Heart right ventricle (tissue), 16 donors: ENCODE data around the gene LDLRAD4. TPM values are rescaled to one million over a fixed set of nuclear protein-coding genes. Genes with fewer than 3 reads are reported as not detected.
"Not testable (repeated sequence)": the region's sequence is repeated elsewhere in the genome, so short reads cannot be mapped to it uniquely, and the experiment has no call there.

Source experiments
- ATAC-seq, 8 donors: fragments of 200-7000 bp; cut with Tn5 transposase; one replicate each; pipeline ENCODE4 v1.9.1; 2020; ENCODE audit warnings: mild to moderate bottlenecking in 8 of 8, moderate library complexity in 8 of 8, moderate number of reproducible peaks in 1 of 8
- DNase-seq, 2 donors: peaks; one replicate each; pipeline ENCODE4 v3.0.0-alpha.2; 2020
- H3K27ac ChIP-seq, 10 donors: fragments of 200-600 bp; sonication (generic) in 2 of 10; one replicate each; pipeline versions ENCODE4 v1.5.0 to v1.8.0; 2020 to 2022; ENCODE audit warnings: mild to moderate bottlenecking in 3 of 10
- H3K27me3 ChIP-seq, 7 donors: fragments of 200-600 bp; one replicate each; pipeline ENCODE4 v1.8.0; 2021 to 2022; ENCODE audit warnings: mild to moderate bottlenecking in 2 of 7
- H3K36me3 ChIP-seq, 9 donors: fragments of 200-600 bp; sonication (generic) in 1 of 9; one replicate each; pipeline versions ENCODE4 v1.5.0 to v1.8.0; 2020 to 2022; ENCODE audit warnings: mild to moderate bottlenecking in 2 of 9
- H3K4me1 ChIP-seq, 9 donors: fragments of 200-600 bp; sonication (generic) in 1 of 9; one replicate each; pipeline versions ENCODE4 v1.5.0 to v1.8.0; 2020 to 2022; ENCODE audit warnings: mild to moderate bottlenecking in 4 of 9
- H3K4me3 ChIP-seq, 10 donors: fragments of 200-600 bp; sonication (generic) in 2 of 10; one replicate each; pipeline versions ENCODE4 v1.5.0 to v1.8.0; 2020 to 2022; ENCODE audit warnings: mild to moderate bottlenecking in 7 of 10, moderate library complexity in 2 of 10
- H3K9me3 ChIP-seq, 11 donors: fragments of 200-600 bp in 10 of 11; sonication (generic) in 2 of 11; one replicate each; pipeline versions ENCODE4 v1.5.0 to v1.8.0; 2013 to 2022; ENCODE audit warnings: mild to moderate bottlenecking in 2 of 11, control low read depth in 1 of 11, moderate library complexity in 1 of 11
- CTCF ChIP-seq, 9 donors: fragments of 200-600 bp; sonication (generic) in 2 of 9; IDR thresholded peaks; one replicate each; pipeline versions ENCODE4 v1.5.0 to v1.8.0; 2021 to 2022; ENCODE audit warnings: antibody characterized with exemption in 9 of 9, mild to moderate bottlenecking in 5 of 9, moderate library complexity in 1 of 9
- WGBS, 2 donors: extraction: QIAGEN DNeasy Blood & Tissue Kit; methylation state at CpG; one replicate each; pipeline ENCODE4 v1.1.7; 2013; ENCODE audit warnings: inconsistent platforms in 1 of 2; 5-methylcytosine and 5-hydroxymethylcytosine counted together
- intact Hi-C, 10 donors: fragments of 100-400 bp; cut with DNase I; formaldehyde crosslinking; loops; one replicate each; pipeline versions ENCODE4 v1.11.1 to v1.14.2; 2022
- polyA plus RNA-seq, 2 donors: library from polyadenylated mRNA; stranded (reverse); fragments of 200-250 nt; gene quantifications; one replicate each; pipeline ENCODE4 v1.2.3, GENCODE V29; 2013
- total RNA-seq, 10 donors: library from RNA; stranded (reverse); fragmentation: NEBNext Ultra II Directional in 3 of 10; extraction: Animal tissue kit (Norgen Biotek cat#: 25700) in 3 of 10; gene quantifications; one replicate each; pipeline versions ENCODE4 v1.2.1 to v1.2.4, GENCODE V29; 2021 to 2023
- donor health status: Arrhythmogenic right ventricular cardiomyopathy.
- donor health status: ischemic (EF 13 %, LVEDD 7.1; RV severe dilation, severe dysfunction).
- donor health status: healthy with polysubstance abuse.
- donor health status: DM: no; HTN: yes; CAD: no.
- donor health status: DM: no; HTN: no; CAD: no.
- donor health status: ischemic (EF 25% LVEDD 6.9; RV normal size, moderate dysfunction).
- donor health status: ischemic (EF 25% LVEDD 5.7; RV mildly dilated, moderate dysfunction).
- donor health status: healthy.
- donor health status: DM: yes; HTN: yes; CAD: no.
- donor health status: Ischemic cardiomyopathy.
- donor health status: ischemic (EF 35%, LVEDD 5.7; RV mildly dilated, moderate dysfunction).
- donor health status: nonischemic (EF 11% LVEDD 7.7; RV severe dilation, severe dysfunction).
- donor health status: DM: yes; HTN: yes; CAD: no.
- donor health status: PGD.
- donor health status: ischemic (EF 29% LVEDD 5.4; RV normal size, mild dysfunction).
- donor health status: nonischemic (EF 23%, LVEDD 6.1; RV moderate dilation, normal function).

LDLRAD4 gene
- total and polyA plus RNA-seq, 12 donors, result 5.4 to 74.6 (median 34.6) TPM

- WGBS, 2 donors, result 74 to 79% methylated on average over 9 of the region's 9 CpGs
- no peak overlapping the region for H3K4me3 ChIP-seq
- H3K9me3 ChIP-seq, result no peaks in the 10 kb centered on the region
- H3K4me1 ChIP-seq, result peaks cover 0 to 4% (median 0%) of the 10 kb centered on the region in 9 donors
- no peak for TF ChIP-seq CTCF (IDR thresholded peaks at IDR 0.05)
- DNase-seq, result no peak
- peaks cover 0 to 26% (median 0%) of the 10 kb centered on the region in 9 donors for H3K36me3 ChIP-seq
- intact Hi-C loops, result no loop called here
- no peak for ATAC-seq
- no peak overlapping the region for H3K27ac ChIP-seq
- no peaks in the 10 kb centered on the region for H3K27me3 ChIP-seq
Measured at GRCh38 chr18:13486686-13487085, 268.1 kb downstream of the LDLRAD4 start.

- DNase-seq, result no peak
- intact Hi-C loops, result no loop called here
- ATAC-seq, result no peak
- 78 to 80% methylated on average over 7 of the region's 7 CpGs for WGBS, 2 donors
- Histone ChIP-seq H3K27ac (no peak overlapping the region), H3K4me1 (peaks cover 0 to 4% (median 0%) of the 10 kb centered on the region in 9 donors), H3K9me3 (no peaks in the 10 kb centered on the region), H3K4me3 (no peak overlapping the region), H3K36me3 (peaks cover 0 to 32% (median 0%) of the 10 kb centered on the region in 9 donors), H3K27me3 (no peaks in the 10 kb centered on the region)
- no peak for TF ChIP-seq CTCF (IDR thresholded peaks at IDR 0.05)
Measured at GRCh38 chr18:13487237-13487636, 268.7 kb downstream of the LDLRAD4 start.

DNA sequence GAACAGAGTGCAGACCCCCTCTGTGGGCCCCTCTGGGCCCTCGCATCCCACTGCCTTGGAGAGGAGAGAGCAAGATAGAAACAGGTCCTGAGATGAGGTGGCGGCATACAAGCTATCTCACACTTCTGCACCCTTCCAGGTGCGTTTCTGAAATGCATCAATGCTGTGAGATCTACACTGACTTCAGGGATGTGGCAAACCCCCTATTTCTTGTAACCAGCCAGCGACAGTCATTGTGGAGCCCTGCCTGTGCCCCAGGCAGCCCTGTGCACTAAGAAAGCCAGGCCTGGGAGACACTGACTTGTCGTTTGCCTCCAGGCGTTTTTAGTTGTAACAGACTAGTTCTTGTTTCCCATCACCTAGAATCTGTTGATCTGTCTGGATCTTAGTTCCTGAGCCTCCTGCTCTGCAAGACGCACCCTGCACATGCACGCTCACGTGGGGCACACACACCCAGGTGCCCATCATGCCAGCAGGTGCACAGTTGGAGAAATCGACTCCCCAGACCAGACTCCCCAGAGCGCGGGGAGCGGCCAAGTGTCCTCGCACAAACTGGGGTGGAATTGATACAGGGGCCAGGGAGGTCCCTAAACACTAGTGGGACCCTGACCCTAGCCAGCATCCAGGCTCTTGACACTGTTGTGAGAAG, 269.8 kb downstream of the LDLRAD4 start:
- Histone ChIP-seq H3K27me3 (no peaks in the 10 kb centered on the region), H3K4me1 (peaks cover 0 to 4% (median 0%) of the 10 kb centered on the region in 9 donors), H3K27ac (no peak overlapping the region), H3K4me3 (no peak overlapping the region), H3K9me3 (no peaks in the 10 kb centered on the region), H3K36me3 (peaks cover 0 to 37% (median 0%) of the 10 kb centered on the region in 9 donors)
- DNase-seq, result no peak
- no peak for ATAC-seq
- WGBS, 2 donors, result 89 to 91% methylated on average over 14 of the region's 14 CpGs
- intact Hi-C loops, result no loop called here
- TF ChIP-seq CTCF (IDR thresholded peaks at IDR 0.05), result no peak

- H3K4me3 ChIP-seq, H3K9me3 ChIP-seq, H3K27ac ChIP-seq, intact Hi-C loops, DNase-seq, H3K4me1 ChIP-seq, H3K27me3 ChIP-seq: not testable (repeated sequence)
- peak in 1 of 8 donors; percentile 23 for ATAC-seq
- peaks cover 0 to 37% (median 0%) of the 10 kb centered on the region in 9 donors for H3K36me3 ChIP-seq
- 73 to 93% methylated on average over 6 of the region's 6 CpGs for WGBS, 2 donors
Measured at GRCh38 chr18:13489303-13489702, 270.7 kb downstream of the LDLRAD4 start.

DNA sequence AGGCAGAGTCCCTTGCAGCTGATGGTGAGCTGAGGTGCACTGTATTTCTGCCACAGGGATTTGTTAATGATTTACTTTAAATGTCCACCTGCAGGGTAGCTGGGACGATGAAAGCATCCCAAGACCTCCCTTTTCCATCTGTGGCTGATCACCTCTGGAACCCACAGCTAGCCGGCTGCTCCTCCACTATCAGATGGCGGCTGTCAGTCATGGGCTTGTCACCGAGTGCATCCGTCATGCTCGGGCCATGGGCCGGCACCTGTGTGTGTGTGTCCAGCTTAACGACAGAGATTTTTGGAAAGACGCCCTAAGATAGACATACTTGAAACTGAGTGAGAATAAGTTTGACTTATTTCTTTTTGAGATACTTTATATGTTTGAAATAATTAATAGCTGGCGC, 272.6 kb downstream of the LDLRAD4 start:
- Histone ChIP-seq H3K4me3 (no peak overlapping the region), H3K27ac (no peak overlapping the region), H3K27me3 (no peaks in the 10 kb centered on the region), H3K4me1 (peaks cover 0 to 3% (median 0%) of the 10 kb centered on the region in 9 donors), H3K36me3 (peaks cover 0 to 28% (median 0%) of the 10 kb centered on the region in 9 donors), H3K9me3 (no peaks in the 10 kb centered on the region)
- no peak for DNase-seq
- WGBS, 2 donors, result 81 to 91% methylated on average over 10 of the region's 10 CpGs
- no peak for TF ChIP-seq CTCF (IDR thresholded peaks at IDR 0.05)
- intact Hi-C loops, result no loop called here
- ATAC-seq, result no peak
